ENCODE measurements around the gene SRSF4.

SRSF4 gene

DNA sequence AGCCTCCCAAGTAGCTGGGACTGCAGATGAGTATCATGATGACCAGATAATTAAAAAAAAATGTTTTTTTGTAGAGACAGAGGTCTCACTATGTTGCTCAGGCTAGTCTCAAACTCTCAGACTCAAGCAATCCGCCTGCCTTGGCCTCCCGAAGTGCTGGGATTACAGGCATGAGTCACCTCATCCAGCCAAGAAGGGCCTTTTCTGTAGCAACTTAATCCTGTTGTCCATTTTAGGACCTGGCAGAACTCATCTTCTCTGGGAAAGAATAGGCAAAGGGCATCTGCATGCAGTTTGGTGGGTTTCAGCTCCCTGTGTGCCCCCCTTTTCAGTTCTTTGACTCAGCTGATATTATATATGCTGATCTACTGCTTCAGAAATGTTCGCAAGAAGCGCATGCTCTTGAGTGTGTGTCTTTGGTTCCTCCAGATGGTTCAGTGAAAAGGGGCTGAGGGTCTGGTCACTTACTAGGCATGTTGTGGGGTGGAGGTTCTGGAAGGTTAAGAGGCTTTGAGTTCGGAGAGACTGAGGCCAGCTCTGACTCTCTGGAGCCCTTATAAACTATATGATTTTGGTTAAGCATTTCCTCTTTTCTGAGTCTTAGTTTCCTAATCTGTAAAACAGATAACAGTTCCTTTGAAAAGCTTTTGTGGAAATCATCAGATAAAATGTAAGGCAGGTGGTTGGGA is 19.4 kb upstream of the SRSF4 start:
- DNase-seq (ENCODE audit: low spot score), result no peak

DNA sequence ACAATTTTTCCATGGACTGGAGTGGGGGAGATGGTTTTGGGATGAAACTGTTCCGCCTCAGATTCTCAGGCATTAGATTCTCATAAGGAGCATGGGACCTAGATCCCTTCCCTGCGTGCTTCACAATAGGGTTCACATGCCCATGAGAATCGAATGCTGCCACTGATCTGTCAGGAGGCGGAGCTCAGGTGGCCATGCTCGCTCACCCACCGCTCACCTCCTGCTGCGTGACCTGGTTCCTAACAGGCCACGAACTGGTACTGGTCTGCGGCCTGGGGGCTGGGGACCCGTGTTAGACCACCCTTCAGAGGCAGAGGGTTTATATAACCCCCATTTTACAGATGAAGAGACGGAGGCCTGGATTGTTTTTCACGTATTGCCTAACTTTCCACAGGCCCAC is 16.3 kb upstream of the SRSF4 start:
- no peak for DNase-seq (ENCODE audit: low spot score)

DNA sequence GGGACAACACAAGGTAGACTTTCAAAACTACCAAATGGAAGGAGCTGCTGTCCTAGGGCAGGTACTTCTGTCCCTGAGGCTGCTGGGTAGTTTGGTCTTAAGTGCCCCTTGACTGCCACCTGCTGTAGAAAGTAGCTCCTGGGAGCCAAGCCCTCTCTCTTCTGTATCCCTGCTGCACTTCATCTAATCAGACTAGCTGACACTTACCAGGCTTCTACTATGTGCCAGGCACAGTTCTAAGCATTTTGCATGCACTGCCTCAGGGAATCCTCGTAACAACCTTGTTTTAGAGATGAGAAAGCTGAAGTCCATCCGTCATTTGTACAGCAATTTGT is 15.9 kb upstream of the SRSF4 start:
- DNase-seq (ENCODE audit: low spot score), result peak; percentile 28

DNA sequence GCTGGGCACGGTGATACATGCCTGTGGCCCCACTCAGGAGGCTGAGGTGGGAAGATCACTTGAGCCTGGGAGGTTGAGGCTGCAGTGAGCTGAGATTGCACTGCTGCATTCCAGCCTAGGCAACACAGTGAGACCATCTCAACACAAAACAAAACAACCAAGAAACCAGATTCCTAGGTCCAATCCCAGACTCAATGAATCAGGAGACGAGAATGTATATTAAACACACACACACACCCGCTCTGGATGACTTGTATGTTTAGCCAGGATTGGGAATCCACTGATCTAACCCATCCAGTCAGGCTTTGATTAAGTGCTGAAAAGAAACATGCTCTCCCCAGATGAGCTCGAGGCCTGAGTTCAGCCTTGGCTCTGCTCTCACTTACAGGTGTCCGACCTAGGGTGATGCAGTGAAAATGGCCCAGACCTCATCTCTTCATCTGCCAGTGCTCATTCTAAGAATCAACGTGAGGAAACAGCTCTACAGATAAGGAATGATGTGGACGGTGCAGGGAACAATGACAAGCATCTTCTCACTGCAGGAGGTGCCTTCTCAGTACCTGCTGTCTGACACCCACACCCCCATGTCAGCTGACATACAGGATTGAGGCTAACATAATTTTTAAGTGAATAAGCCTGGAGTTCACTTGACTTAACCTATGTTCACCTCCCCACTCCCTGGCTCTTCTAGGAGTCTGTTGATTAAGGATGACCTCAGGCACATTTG is 15.3 kb upstream of the SRSF4 start:
- peak; percentile 72 for DNase-seq (ENCODE audit: low spot score)

DNA sequence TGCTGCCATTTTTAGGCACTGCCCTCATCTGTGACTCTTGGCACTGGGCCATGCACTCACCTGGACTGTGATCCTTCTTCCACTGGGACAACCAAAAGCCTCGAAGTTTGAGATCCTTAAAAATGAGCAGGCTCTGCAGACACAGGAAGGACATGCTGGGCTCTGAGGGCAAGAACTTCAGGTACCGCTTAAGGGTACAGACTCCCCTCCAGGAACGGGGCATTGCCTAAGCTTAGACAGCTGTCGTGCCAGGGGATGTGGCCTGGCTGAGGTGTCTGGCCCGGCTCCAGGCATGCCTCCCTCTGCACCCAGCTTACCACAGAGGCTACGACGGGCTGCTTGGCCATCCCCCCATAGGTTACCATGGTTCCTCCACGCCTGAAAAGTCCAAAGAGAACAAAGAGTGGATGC is 14.2 kb upstream of the SRSF4 start:
- no peak for DNase-seq (ENCODE audit: low spot score)

DNA sequence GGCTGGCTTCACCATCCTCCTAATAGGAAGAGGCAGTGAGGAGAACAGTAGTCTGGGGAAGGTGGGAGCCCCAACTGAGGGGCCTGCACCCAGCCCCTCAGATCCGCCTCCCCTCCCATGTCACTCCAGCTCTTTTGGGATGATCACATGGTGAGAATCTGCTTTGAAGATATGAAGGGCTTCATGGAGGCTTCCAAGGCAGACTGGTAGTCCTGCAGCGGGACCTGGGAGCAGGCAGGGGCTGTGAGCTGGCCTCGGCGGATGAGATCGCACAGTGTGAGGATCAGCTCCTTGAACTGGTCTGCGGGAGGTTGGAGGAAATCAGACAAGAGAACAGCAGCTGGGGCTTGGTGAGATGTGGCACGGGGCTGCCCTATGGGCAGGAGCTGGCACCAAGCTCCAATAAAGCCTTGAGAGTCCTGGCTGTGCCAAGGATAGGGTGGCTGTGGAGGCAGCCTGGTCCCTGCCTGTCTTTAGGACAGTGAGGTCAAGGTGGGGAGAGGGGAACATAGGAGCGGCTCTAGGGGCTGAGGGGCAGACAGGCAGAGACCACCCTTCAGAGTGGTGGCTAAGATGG is 12.3 kb upstream of the SRSF4 start:
- DNase-seq (ENCODE audit: low spot score), result no peak

DNA sequence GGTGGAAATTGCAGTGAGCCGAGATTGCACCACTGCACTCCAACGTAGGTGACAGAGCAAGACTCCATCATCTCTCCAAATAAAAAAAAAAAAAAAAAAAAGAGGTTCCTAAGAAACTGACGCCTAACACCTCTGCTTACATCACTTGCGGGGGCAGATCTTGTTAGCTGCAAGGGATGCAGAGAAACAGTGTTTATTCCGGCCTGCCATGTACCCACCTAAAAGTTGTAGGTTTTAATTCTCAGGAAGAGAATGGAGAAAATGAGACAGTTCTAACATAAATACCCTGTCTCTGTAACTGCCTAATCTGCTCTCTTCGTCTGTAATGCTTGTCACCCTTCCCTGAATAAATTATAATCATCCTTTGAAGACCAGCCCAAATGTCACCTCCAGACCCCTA is 9.0 kb upstream of the SRSF4 start:
- DNase-seq (ENCODE audit: low spot score), result no peak

DNA sequence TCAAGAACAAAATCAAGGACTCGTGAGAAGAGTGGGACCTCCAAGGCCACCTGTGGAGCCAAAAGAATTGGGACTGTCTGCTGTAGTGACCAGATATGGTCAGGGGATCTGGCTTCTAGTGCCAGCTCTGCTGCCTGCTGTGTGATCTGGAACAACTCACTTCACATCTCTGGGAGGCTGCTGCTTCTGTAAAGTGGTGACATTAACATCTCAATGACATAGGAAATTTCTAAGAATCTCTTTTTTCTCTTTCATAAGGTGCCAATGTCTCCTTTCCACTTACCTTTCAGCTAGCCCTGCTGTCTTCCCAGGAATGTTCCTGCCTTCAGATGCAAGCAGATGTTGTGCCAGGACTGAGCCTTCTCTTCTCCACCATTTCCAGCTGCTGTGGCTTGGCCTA is 5.0 kb upstream of the SRSF4 start:
- no peak for DNase-seq (ENCODE audit: low spot score)

DNA sequence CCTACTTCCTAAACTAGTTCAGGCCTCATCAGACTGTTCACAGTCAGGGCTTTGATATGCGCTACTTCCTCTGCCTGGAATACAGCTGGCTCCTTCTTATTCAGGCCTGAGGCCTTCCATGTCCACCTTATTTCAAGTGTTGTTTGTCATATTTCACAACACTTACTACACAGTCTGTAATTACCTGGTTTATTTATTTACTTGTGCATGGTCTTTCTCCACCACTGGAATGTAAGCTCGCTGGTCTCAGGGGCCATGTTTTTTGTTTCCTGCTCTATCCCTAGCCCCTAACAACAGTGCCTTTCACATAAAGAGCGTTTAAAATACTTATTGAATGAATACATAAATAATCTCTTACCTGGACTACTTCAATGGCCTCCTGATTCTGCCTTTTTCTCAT is 4.6 kb upstream of the SRSF4 start:
- DNase-seq (ENCODE audit: low spot score), result no peak

DNA sequence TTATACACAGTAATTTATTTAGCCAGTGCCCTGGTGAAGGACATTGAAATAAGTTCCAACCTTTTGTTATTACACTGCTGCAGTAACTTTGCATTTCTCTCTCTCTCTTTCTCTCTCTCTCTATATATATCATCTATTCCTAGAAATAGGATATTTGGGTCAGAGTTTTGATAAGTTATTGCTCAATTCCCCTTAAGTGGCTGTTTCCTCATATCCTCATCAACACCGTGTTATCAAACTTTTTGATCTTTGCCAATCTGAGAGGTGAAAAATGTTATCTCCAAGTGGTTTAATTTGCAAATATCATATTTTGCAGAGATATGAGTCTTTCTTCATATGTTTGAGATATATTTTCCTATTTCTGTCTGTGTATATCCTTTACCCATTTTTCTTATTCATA is 1.6 kb upstream of the SRSF4 start:
- no peak for DNase-seq (ENCODE audit: low spot score)

DNA sequence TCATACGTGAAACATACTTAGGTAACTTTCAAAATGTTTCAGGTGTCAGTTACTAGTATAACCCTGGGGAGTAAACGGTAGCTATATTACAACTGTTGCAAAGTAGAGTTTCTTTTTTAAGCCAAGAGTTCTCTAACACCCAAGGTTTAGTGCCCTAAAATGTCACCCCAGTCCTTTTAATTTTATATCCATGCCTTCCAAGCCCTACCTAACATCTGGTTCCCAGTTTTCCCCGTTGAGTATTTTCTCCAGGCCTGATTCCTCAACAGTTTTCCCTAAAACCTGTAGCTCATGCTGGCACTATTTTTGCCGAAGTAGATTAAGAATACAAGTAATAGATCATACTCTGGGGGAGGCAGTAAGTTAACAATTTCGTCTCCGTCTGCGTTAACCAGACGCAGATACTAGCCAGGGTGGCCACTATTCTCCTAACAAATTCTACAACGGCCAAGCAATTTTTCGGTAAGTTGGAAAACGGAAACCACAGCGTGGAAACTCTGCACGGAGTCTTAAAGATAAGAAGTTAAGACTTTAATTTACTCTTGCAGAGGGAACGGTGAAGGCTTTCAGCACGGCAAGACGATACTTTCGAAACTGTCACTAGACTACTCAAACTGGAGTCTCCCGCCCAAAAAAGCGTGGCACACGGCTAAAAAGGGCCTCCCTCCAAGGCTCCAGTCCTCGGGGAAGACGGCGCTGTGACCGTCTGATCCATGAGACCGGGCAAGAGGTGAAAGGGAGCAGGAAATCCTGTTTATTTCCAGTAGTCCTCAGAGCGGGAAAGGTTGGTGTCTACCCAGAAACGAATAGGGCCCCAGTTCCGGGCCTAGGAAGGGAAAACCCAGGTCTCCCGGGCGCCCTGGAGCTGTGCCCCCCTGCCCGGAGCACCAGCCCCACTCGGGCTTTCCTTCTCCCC is 945 bp downstream of the SRSF4 start:
- no peak for DNase-seq (ENCODE audit: low spot score)

DNA sequence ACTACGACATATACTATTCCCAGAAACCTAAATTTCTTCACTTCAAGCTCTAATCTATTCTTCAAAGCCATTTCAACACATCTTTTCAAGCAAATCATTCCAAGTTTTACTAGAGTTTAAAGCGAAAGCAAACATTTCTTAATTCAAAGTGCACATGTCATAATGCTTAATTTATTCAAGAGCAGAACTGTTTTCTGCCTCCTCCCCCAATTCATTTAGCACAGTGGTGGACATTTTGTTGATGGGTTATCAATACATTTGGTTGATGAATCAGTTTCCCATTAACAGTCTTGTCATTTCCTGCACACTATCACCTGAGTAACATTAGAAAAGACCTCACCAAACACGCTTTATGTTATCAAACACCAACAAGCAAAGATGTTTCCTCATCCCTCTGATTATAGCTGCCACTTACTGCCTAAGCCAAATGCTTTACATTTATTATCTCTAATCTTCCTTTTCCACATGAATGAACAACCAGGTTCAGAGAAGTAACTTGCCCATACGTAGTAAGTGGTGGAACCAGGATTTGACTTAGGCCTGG is 2.0 kb downstream of the SRSF4 start:
- DNase-seq (ENCODE audit: low spot score), result no peak

DNA sequence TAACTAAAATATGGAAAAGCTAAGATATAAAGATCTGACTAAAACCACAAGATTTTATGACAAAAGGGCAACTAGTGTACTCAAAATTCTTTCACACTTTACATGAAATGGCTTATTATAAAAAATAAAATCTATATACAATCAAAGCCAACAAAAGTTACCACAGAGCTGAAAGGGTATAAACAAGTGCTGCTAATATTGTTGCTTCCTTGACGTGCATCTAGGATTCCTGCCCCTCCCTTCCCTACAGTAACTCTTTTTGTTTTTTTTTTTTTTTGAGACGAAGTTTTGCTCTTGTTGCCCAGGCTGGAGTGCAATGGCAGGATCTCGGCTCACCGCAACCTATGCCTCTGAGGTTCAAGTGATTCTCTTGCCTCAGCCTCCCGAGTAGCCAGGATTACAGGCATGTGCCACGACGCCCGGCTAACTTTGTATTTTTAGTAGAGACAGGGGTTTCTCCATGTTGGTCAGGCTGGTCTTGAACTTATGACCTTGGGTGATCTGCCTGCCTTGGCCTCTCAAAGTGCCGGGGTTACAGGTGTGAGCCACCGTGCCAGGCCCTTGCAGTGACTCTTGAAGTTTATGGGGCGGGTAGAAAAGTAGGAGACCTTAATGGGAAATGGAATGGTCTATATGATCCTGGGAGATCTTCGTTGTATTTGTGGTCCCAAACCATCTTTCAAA is 4.5 kb downstream of the SRSF4 start:
- peak; percentile 14 for DNase-seq (ENCODE audit: low spot score)

DNA sequence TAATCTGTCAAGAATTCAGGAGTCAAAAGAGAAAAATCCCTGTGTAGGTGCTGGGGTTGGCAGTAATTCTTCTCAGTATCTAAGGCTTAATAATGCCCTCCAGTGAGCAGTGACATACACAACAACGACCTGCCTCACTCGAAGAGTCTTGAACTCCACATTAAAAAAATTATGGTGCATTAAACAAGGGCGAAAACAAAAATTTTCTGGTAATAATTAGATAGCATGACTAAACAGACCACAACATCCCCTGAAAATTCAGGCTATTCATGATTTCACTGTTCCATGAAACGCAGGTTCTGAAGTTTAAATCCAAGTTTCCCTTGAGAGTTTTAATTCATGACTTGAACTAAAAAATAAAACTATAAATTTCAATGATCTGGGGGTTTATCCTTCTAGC is 5.1 kb downstream of the SRSF4 start:
- peak; percentile 49 for DNase-seq (ENCODE audit: low spot score)

DNA sequence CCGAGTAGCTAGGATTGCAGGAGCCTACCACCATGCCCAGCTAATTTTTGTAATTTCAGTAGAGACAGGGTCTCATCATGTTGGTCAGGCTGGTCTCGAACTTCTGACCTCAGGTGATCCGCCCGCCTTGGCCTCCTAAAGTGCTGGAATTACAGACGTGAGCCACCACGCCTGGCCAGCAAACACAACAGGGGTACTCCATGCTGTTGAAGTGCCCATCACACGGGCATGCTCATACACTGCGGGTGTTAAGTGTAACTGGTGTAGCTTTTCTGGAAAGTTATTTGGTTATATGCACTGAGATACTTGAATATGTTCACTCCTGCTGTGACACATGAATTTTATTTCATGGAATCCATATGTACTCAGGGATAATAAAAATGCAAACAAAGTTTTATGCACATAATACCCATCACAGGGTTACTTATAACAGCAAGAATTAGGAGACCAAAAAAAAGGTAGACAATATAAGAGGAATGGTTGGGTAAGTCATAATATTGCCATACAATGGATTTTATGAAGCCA is 9.2 kb downstream of the SRSF4 start:
- no peak for DNase-seq (ENCODE audit: low spot score)

DNA sequence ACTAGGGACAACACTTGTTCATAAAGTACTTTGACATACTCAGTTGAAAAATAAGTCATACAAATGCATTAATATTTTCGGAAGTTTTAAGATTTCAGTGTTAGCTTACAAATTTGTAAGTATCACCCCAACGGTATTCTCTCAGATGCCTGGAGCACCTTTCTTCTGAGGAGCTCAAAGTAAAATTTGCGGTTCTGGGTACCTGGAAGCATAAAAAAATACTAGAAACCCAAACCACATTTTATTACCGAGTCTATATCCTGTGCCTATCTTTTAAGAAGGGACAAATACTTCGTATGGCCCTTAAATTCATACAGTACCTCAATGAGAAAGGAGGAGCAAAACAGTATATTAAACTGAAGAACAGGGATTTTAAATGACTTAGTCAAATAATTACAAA is 10.2 kb downstream of the SRSF4 start:
- DNase-seq (ENCODE audit: low spot score), result no peak

DNA sequence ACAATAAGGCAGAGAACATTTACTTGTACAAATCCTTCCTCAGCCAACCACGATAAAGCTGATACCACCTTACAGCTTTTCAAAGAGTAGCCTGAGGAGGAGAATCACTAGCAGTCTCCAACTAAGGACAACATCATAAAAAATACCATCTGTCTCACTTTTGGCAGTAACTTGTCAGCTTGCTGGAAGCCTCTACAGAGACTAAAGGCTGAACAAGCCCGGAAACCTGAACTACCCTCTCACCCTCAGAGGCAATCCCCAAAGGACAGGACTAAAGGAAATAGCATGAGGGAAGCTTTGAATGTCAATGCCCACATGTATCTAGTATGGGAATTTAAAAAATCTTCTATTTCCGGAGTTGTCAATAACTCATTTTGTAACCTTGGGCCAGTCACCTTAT is 10.6 kb downstream of the SRSF4 start:
- DNase-seq (ENCODE audit: low spot score), result peak; percentile 16

DNA sequence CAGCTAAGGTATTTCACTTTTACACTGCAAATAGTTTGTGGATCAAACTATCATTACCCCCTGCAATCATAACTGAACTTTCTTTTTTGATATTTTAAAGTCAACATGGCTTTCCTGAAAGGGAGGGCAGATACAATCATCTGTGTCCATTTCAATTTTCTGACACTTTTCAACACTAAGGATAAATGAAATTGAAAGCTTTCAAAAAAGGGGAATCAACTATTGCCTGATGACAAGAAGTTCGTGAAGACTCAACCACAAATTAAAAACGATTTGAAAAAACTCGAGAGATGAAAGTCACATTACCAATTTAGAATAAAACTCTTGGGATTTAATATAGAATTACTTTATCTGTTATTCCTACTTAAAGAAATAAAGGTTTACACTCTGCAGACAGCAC is 11.7 kb downstream of the SRSF4 start:
- DNase-seq (ENCODE audit: low spot score), result no peak

DNA sequence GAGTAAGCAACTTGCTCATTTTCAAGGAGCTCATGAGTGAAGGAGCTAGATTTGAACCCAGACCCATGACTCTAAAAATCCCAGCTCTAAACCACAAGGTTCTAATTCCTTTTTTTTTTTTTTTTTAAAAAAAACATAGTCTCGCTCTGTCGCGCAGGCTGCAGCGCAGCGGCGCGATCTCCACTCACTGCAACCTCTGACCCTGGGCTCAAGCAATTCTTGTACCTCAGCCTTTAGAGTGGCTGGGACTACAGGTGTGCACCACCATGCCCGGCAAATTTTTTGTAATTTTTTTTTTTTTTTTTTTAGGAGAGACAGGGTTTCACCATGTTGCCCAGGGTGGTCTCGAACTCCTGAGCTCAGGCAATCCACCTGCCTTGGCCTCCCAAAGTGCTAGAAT is 13.8 kb downstream of the SRSF4 start:
- no peak for DNase-seq (ENCODE audit: low spot score)

DNA sequence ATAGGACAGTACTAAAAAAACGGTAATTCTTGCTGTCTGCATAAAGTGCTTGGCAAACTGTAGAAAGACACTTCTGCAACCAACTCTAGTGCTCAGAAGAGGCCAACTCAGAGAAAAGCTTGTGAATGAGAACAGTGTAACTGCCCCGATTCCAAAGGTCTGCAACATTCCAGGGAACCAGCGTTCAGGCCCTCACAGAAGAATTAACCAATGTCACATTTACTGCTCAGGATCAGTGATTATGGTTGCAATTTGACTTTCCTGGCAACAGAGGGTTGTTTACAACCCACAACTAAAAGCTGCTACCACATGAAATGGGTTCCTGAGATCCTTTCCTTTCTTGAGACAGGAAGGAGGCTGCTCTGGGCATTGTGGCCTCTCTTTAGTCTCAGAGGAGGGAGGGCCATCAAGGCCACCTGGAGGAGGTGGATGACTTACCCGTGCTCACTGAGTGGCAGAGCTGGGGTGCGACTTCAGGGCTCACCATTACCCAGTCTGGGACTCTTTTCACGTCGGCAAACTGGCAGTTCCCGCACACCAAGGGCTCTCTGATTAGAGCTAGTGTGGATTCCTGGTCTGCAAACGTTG is 15.3 kb downstream of the SRSF4 start:
- no peak for DNase-seq (ENCODE audit: low spot score)

DNA sequence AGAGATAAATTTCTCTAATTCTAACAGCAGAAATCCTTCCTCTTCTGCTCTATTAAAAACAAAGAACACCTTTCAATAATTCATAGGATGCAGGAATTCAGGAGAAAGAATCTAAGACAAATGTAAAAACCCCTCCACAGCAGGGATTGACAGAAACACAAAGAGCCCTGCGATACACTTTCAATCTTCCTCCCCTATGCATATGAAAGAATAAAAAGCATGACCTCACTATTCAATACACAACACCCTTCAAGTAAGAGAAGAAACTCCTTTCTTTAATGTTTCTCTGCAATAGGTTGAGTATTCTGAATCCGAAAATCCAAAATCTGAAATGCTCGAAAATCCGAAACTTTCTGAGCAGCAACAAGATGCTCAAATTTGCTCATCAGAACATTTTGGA is 17.1 kb downstream of the SRSF4 start:
- no peak for DNase-seq (ENCODE audit: low spot score)
